ENCODE data around the gene RAP1GDS1.
"Not testable (repeated sequence)": the region's sequence is repeated elsewhere in the genome, so short reads cannot be mapped to it uniquely, and the experiment has no call there.

DNA sequence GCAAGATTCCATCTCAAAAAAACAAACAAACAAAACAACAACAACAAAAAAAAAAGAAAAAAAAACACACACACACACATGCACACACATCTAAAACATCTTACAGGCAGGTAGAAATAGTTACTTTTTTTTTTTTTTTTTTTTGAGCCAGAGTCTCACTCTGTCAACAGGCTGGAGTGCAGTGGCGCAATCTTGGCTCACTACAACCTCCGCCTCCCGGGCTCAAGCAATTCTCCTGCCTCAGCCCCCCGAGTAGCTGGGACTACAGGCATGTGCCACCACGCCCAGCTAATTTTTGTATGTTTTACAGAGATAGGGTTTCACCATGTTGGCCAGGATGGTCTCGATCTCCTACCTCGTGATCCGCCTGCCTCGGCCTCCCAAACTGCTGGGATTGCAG, 196.2 kb downstream of the RAP1GDS1 start:
- TF ChIP-seq EZH2 (IDR thresholded peaks at IDR 0.05; ENCODE audit: borderline replicate concordance, low read length); CTCF (conservative IDR thresholded peaks at IDR 0.05 in 1 of 2, IDR thresholded peaks at IDR 0.05 in 1 of 2; ENCODE audit: extremely low read depth in 1 of 2, insufficient read depth in 1 of 2, low read depth in 1 of 2, low read length in 2 of 2): not testable (repeated sequence)

Data from mammary epithelial cell (primary cell).